NCI-H1436 (cell line): Measurements from ENCODE around the gene SFT2D3.
"Not testable (repeated sequence)": the region's sequence is repeated elsewhere in the genome, so short reads cannot be mapped to it uniquely, and the experiment has no call there.

Experiments used
- DNase-seq: peaks from one replicate; lab custom pipeline; 2025; lab: John Stamatoyannopoulos, UW

SFT2D3 gene

DNA sequence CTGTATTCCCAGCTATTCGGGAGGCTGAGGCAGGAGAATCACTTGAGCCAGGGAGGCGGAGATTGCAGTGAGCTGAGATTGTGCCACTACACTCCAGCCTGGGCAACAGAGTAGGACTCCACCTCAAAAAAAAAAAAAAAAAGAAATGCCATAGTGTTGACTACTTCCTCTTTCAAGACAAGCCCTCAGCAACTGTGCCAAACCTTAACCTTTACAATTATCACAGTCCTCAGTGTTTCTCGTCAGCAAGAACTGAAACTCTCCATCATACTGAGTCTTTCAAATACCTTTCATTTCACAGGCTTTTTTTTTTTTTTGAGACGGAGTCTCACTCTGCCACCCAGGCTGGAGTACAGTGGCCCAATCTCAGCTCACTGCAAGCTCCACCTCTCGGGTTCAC, 48.2 kb downstream of the SFT2D3 start:
- DNase-seq: not testable (repeated sequence)

DNA sequence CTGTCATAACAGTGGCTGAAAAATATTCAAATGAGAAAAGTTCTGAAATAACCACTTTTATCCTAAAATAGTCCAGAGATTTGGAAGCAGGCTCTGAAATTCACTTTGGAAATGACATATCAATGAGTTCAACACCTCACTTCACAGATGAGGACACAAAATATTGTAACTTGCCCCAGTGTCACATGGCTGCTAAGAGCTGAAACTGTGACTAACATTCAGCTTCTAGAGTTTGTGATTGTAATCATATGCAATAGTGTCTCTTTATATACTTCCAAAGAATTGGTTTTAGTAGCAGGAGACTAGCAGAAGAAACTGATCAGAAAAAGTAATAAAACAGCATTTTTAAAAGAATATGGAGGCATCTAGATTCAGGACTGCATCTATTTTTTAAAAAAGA, 52.1 kb downstream of the SFT2D3 start:
- DNase-seq: no peak

GRCh38 chr2:127754186-127754585, 52.9 kb downstream of the SFT2D3 start:
- DNase-seq: no peak
